ENCODE measurements around the gene ELF1.
"Not testable (repeated sequence)": the region's sequence is repeated elsewhere in the genome, so short reads cannot be mapped to it uniquely, and the experiment has no call there.

The ELF1 gene

GRCh38 chr13:40908546-40908945, 110.6 kb downstream of the ELF1 start:
- Histone ChIP-seq H4K20me1 (ENCODE audit: insufficient read depth, low read length, poor library complexity, severe bottlenecking) (no peaks in the 10 kb centered on the region), H3K4me3 (ENCODE audit: low read length, poor library complexity, severe bottlenecking) (no peak overlapping the region), H3K9ac (ENCODE audit: low read depth, low read length, poor library complexity, severe bottlenecking) (no peak overlapping the region), H3K4me1 (ENCODE audit: insufficient read depth, low read length, poor library complexity, severe bottlenecking) (no peaks in the 10 kb centered on the region), H3K4me2 (ENCODE audit: low read depth, low read length, poor library complexity, severe bottlenecking) (no peak overlapping the region), H3K9me3 (ENCODE audit: insufficient read depth, low read depth, low read length) (no peaks in the 10 kb centered on the region), H2AFZ (ENCODE audit: low read length) (no peak overlapping the region), H3K36me3 (ENCODE audit: insufficient read depth, low read length) (no peaks in the 10 kb centered on the region), H3K79me2 (ENCODE audit: insufficient read depth, low read length) (0 out of 2 replicates have a peak, but pooled peaks cover 3% of the 10 kb centered on the region), H3K9me2 (replicated peaks; ENCODE audit: low read depth, low read length) (no peaks in the 10 kb centered on the region), H3F3A (ENCODE audit: low read depth) (no peaks in the 10 kb centered on the region), H3K27me3 (ENCODE audit: insufficient read depth, low read length, poor library complexity, severe bottlenecking) (no peaks in the 10 kb centered on the region)
- TF ChIP-seq CTCF (conservative IDR thresholded peaks at IDR 0.05; ENCODE audit: low read length): no peak
- no peak for TF ChIP-seq EZH2phosphoT487 (IDR thresholded peaks at IDR 0.05; ENCODE audit: borderline replicate concordance)

- not testable (repeated sequence) for H3K4me3 ChIP-seq (ENCODE audit: low read length, poor library complexity, severe bottlenecking); H3K79me2 ChIP-seq (ENCODE audit: insufficient read depth, low read length); H3K27me3 ChIP-seq (ENCODE audit: insufficient read depth, low read length, poor library complexity, severe bottlenecking); H3K9me3 ChIP-seq (ENCODE audit: insufficient read depth, low read depth, low read length); H3K36me3 ChIP-seq (ENCODE audit: insufficient read depth, low read length); H3K9ac ChIP-seq (ENCODE audit: low read depth, low read length, poor library complexity, severe bottlenecking); H3K9me2 ChIP-seq (replicated peaks; ENCODE audit: low read depth, low read length); H3F3A ChIP-seq (ENCODE audit: low read depth); H4K20me1 ChIP-seq (ENCODE audit: insufficient read depth, low read length, poor library complexity, severe bottlenecking); H2AFZ ChIP-seq (ENCODE audit: low read length); H3K4me1 ChIP-seq (ENCODE audit: insufficient read depth, low read length, poor library complexity, severe bottlenecking); H3K4me2 ChIP-seq (ENCODE audit: low read depth, low read length, poor library complexity, severe bottlenecking)
Observed at GRCh38 chr13:40901032-40901431, 118.1 kb downstream of the ELF1 start.

- not testable (repeated sequence) for H3K9me3 ChIP-seq (ENCODE audit: insufficient read depth, low read depth, low read length); H3K9me2 ChIP-seq (replicated peaks; ENCODE audit: low read depth, low read length); H3K4me3 ChIP-seq (ENCODE audit: low read length, poor library complexity, severe bottlenecking); H3K36me3 ChIP-seq (ENCODE audit: insufficient read depth, low read length); H3K79me2 ChIP-seq (ENCODE audit: insufficient read depth, low read length); H2AFZ ChIP-seq (ENCODE audit: low read length); H3K4me2 ChIP-seq (ENCODE audit: low read depth, low read length, poor library complexity, severe bottlenecking); H3K4me1 ChIP-seq (ENCODE audit: insufficient read depth, low read length, poor library complexity, severe bottlenecking); H3K27me3 ChIP-seq (ENCODE audit: insufficient read depth, low read length, poor library complexity, severe bottlenecking); H4K20me1 ChIP-seq (ENCODE audit: insufficient read depth, low read length, poor library complexity, severe bottlenecking); H3K9ac ChIP-seq (ENCODE audit: low read depth, low read length, poor library complexity, severe bottlenecking); H3F3A ChIP-seq (ENCODE audit: low read depth)
Observed at GRCh38 chr13:40900568-40900967, 118.5 kb downstream of the ELF1 start.

GRCh38 chr13:40897053-40897452, 122.1 kb downstream of the ELF1 start:
- Histone ChIP-seq H2AFZ (ENCODE audit: low read length) (no peak overlapping the region), H3K4me3 (ENCODE audit: low read length, poor library complexity, severe bottlenecking) (no peak overlapping the region), H3K36me3 (ENCODE audit: insufficient read depth, low read length) (no peaks in the 10 kb centered on the region), H3K9ac (ENCODE audit: low read depth, low read length, poor library complexity, severe bottlenecking) (no peak overlapping the region), H3K79me2 (ENCODE audit: insufficient read depth, low read length) (no peaks in the 10 kb centered on the region), H3K9me2 (replicated peaks; ENCODE audit: low read depth, low read length) (no peaks in the 10 kb centered on the region), H4K20me1 (ENCODE audit: insufficient read depth, low read length, poor library complexity, severe bottlenecking) (no peaks in the 10 kb centered on the region), H3K9me3 (ENCODE audit: insufficient read depth, low read depth, low read length) (no peaks in the 10 kb centered on the region), H3K27me3 (ENCODE audit: insufficient read depth, low read length, poor library complexity, severe bottlenecking) (no peaks in the 10 kb centered on the region), H3K4me1 (ENCODE audit: insufficient read depth, low read length, poor library complexity, severe bottlenecking) (no peaks in the 10 kb centered on the region), H3F3A (ENCODE audit: low read depth) (no peaks in the 10 kb centered on the region), H3K4me2 (ENCODE audit: low read depth, low read length, poor library complexity, severe bottlenecking) (no peak overlapping the region)
- no peak for TF ChIP-seq CTCF (conservative IDR thresholded peaks at IDR 0.05; ENCODE audit: low read length)
